B cell (primary cell): ENCODE data around the gene INSIG2. TPM values are rescaled to one million over a fixed set of nuclear protein-coding genes. Genes with fewer than 3 reads are reported as not detected.

Experiments used
- ATAC-seq: fragments of 200-7000 bp; cut with Tn5 transposase; one replicate; pipeline ENCODE4 v1.10.0; 2021; ENCODE audit warnings: low read depth, mild to moderate bottlenecking, moderate number of reproducible peaks, moderate library complexity
- CTCF ChIA-PET: fragments of 350-600 bp; sonication (Branson Sonifier 250); formaldehyde crosslinking; loops from one replicate; lab custom pipeline; 2021; ENCODE audit warnings: antibody characterized with exemption, inconsistent platforms; lab: Charles Lee
- POLR2A ChIA-PET: fragments of 350-600 bp; sonication (Branson Sonifier 250); formaldehyde crosslinking; loops from one replicate; lab custom pipeline; 2021; ENCODE audit warnings: antibody characterized with exemption; lab: Charles Lee
- DNase-seq: peaks from one replicate; pipeline ENCODE4 v3.0.0; 2013
- H2AFZ ChIP-seq: 2 replicates; pipeline ENCODE4 v1.6.1; 2012; ENCODE audit warnings: mild to moderate bottlenecking, low read depth, low read length; ENCODE audit not compliant: insufficient read depth, poor library complexity, severe bottlenecking
- H3K27ac ChIP-seq, 2 donors: 1 replicate in 1 of 2; 2 replicates in 1 of 2; pipeline ENCODE4 v1.5.1; 2012 to 2013; ENCODE audit warnings: low read length in 2 of 2, mild to moderate bottlenecking in 2 of 2, moderate library complexity in 1 of 2
- H3K27me3 ChIP-seq, 4 experiments: fragments of 200-600 bp in 1 of 4; sonication (generic) in 1 of 4; replicated peaks in 1 of 4; 1 replicate in 2 of 4; 2 replicates in 2 of 4; pipeline versions ENCODE4 v1.6.1 to v1.7.0; 2013 to 2016; ENCODE audit warnings: low read length in 3 of 4, mild to moderate bottlenecking in 2 of 4, mixed read lengths in 1 of 4, moderate library complexity in 1 of 4; ENCODE audit not compliant: insufficient read depth in 4 of 4, control insufficient read depth in 3 of 4; ENCODE audit errors: control extremely low read depth in 1 of 4
- H3K36me3 ChIP-seq, 2 experiments: replicated peaks in 1 of 2; 1 replicate in 1 of 2; 2 replicates in 1 of 2; pipeline versions ENCODE4 v1.6.1 to v1.7.1; 2013; ENCODE audit warnings: low read length in 1 of 2; ENCODE audit not compliant: insufficient read depth in 2 of 2, control insufficient read depth in 1 of 2; ENCODE audit errors: control extremely low read depth in 1 of 2, extremely low read depth in 1 of 2
- H3K4me1 ChIP-seq, 2 donors: fragments of 200-600 bp in 1 of 2; sonication (generic) in 1 of 2; 1 replicate in 1 of 2; 2 replicates in 1 of 2; pipeline versions ENCODE4 v1.5.1 to v1.6.1; 2013 to 2017; ENCODE audit warnings: low read length in 2 of 2; ENCODE audit not compliant: control insufficient read depth in 2 of 2, insufficient read depth in 2 of 2
- H3K4me2 ChIP-seq: replicated peaks from 2 replicates; pipeline ENCODE3; 2012; ENCODE audit warnings: mild to moderate bottlenecking, low read depth, low read length; ENCODE audit not compliant: poor library complexity, severe bottlenecking
- H3K4me3 ChIP-seq, 5 experiments: fragments of 200-600 bp in 1 of 5; sonication (generic) in 1 of 5; 1 replicate in 3 of 5; 2 replicates in 2 of 5; pipeline versions ENCODE4 v1.5.1 to v1.7.0; 2011 to 2016; ENCODE audit warnings: low read length in 4 of 5, mild to moderate bottlenecking in 4 of 5, low read depth in 2 of 5, control low read depth in 1 of 5, moderate library complexity in 1 of 5; ENCODE audit not compliant: insufficient read depth in 1 of 5; ENCODE audit errors: control extremely low read depth in 1 of 5, extremely low read depth in 1 of 5
- H3K79me2 ChIP-seq: fragments of 200-600 bp; sonication (generic); one replicate; pipeline ENCODE4 v1.6.0; 2016; ENCODE audit warnings: low read length; ENCODE audit not compliant: control insufficient read depth, insufficient read depth
- H3K9ac ChIP-seq: fragments of 200-600 bp; sonication (generic); 2 replicates; pipeline ENCODE4 v1.6.1; 2017; ENCODE audit warnings: mild to moderate bottlenecking, low read length, moderate library complexity
- H3K9me3 ChIP-seq, 3 donors: one replicate each; pipeline versions ENCODE4 v1.6.1 to v1.7.1; 2013; ENCODE audit warnings: low read length in 2 of 3; ENCODE audit not compliant: control insufficient read depth in 2 of 3, insufficient read depth in 1 of 3; ENCODE audit errors: control extremely low read depth in 1 of 3
- H4K20me1 ChIP-seq: 2 replicates; pipeline ENCODE4 v1.6.0; 2012; ENCODE audit warnings: mild to moderate bottlenecking, low read length; ENCODE audit not compliant: insufficient read depth, control insufficient read depth, poor library complexity, severe bottlenecking
- H3K27ac Mint-ChIP-seq: one replicate; pipeline ENCODE4 v1.8.0; 2021; ENCODE audit warnings: mixed read lengths
- H3K27me3 Mint-ChIP-seq: one replicate; pipeline ENCODE4 v1.8.0; 2021; ENCODE audit warnings: mixed read lengths
- H3K4me1 Mint-ChIP-seq: one replicate; pipeline ENCODE4 v1.8.0; 2021; ENCODE audit warnings: mixed read lengths
- H3K4me3 Mint-ChIP-seq: one replicate; pipeline ENCODE4 v1.8.0; 2021; ENCODE audit warnings: mixed read lengths
- H3K9me3 Mint-ChIP-seq: one replicate; pipeline ENCODE4 v1.8.0; 2022; ENCODE audit warnings: mixed read lengths; ENCODE audit not compliant: insufficient read depth
- CTCF ChIP-seq: fragments of 200-600 bp; IDR thresholded peaks from one replicate; pipeline ENCODE4 v1.8.0; 2022; ENCODE audit warnings: antibody characterized with exemption, mild to moderate bottlenecking
- EZH2 ChIP-seq: IDR thresholded peaks from 2 replicates; pipeline ENCODE4 v1.6.1; 2012; ENCODE audit warnings: borderline replicate concordance, low read depth, mild to moderate bottlenecking, moderate library complexity, low read length; ENCODE audit not compliant: insufficient read depth, poor library complexity, severe bottlenecking
- WGBS: methylation state at CpG from one replicate; pipeline ENCODE4 v1.1.5; 2013; ENCODE audit warnings: missing lambda C conversion rate; ENCODE audit not compliant: insufficient coverage; 5-methylcytosine and 5-hydroxymethylcytosine counted together
- intact Hi-C: fragments of 100-400 bp; cut with micrococcal nuclease; formaldehyde crosslinking; loops from one replicate; pipeline ENCODE4 v1.10.0; 2022
- polyA plus RNA-seq: library from polyadenylated mRNA; depleted of rRNA; stranded (reverse); fragments of >200 nt; gene quantifications from 2 replicates; pipeline ENCODE4 v1.2.3, GENCODE V29; 2012
- total RNA-seq, 2 donors: library from RNA; stranded (reverse); fragments of 120-200 nt in 1 of 2; gene quantifications; 1 replicate in 1 of 2; 2 replicates in 1 of 2; pipeline versions ENCODE4 v1.2.3 to v1.2.4, GENCODE V29; 2013 to 2022

The INSIG2 gene
- total and polyA plus RNA-seq, 2 donors (not counting 1 experiment from before 2014, with no cell fraction given) = 14.2 to 29.5 TPM

DNA sequence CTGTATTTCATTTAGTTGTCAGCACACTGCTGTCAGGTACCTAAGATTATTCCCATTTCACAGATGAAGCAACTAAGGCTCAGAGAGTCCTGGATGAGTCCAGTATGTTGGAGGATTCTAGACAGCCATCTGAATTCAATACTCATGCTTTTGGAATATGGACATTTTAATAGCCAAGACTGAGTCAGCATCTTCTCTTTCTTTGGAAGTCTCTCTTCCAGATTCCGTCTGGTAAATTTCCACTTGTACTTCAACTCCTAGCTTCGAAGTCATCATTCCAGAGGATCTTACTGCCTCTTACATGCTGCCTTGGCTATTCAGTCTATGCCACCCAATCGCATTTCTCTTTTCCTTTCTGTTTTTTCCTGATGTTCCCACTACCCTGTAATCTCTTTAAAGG is 40.6 kb downstream of the INSIG2 start:
- peaks cover 3 to 6% of the 10 kb centered on the region in 2 donors for H3K4me1 ChIP-seq
- H3K27me3 ChIP-seq = peaks cover 0 to 6% (median 1%) of the 10 kb centered on the region in 4 experiments
- intact Hi-C loops = no loop called here
- DNase-seq = no peak
- H3K36me3 ChIP-seq = no peaks in the 10 kb centered on the region
- no peak overlapping the region for H3K27ac ChIP-seq
- no peak overlapping the region for H3K4me2 ChIP-seq
- H3K9ac ChIP-seq = no peak overlapping the region
- Mint-ChIP-seq H3K4me3 (no peak overlapping the region), H3K27me3 (peaks cover 20% of the 10 kb centered on the region), H3K9me3 (no peaks in the 10 kb centered on the region), H3K4me1 (peaks cover 10% of the 10 kb centered on the region), H3K27ac (no peak overlapping the region)
- H3K79me2 ChIP-seq = no peaks in the 10 kb centered on the region
- ATAC-seq = no peak
- CTCF ChIA-PET = no interaction called here
- H2AFZ ChIP-seq = no peak overlapping the region
- H3K9me3 ChIP-seq = no peaks in the 10 kb centered on the region
- POLR2A ChIA-PET = no interaction called here
- 93% methylated on average over 3 of the region's 3 CpGs for WGBS
- TF ChIP-seq EZH2 (no peak), CTCF (no peak)
- H4K20me1 ChIP-seq = no peaks in the 10 kb centered on the region
- H3K4me3 ChIP-seq = no peak overlapping the region

DNA sequence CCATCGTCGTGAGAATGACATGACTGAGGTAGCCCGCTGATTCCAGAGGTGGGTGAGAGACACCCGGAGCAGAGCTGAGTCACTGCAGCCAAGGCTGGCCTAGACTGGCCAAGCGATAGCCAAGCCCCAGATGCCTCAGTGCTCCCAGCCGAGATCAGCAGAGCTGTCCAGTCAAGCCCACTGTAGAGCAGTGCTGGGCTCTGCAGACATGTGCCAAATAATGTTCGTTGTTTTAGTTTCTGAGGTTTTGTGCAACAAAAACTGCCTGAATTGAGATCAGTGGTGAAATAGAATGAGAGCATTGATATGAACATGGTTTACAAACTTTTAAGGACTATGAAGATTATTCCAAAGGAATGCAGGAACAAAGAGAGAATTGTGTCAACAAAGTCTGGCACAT is 42.1 kb downstream of the INSIG2 start:
- H2AFZ ChIP-seq = no peak overlapping the region
- ChIA-PET CTCF (no interaction called here), POLR2A (no interaction called here)
- no peak overlapping the region for H3K27ac ChIP-seq
- no peaks in the 10 kb centered on the region for H4K20me1 ChIP-seq
- H3K9me3 Mint-ChIP-seq = no peaks in the 10 kb centered on the region
- no peaks in the 10 kb centered on the region for H3K36me3 ChIP-seq
- no peaks in the 10 kb centered on the region for H3K79me2 ChIP-seq
- H3K4me1 Mint-ChIP-seq = peaks cover 10% of the 10 kb centered on the region
- H3K9me3 ChIP-seq = no peaks in the 10 kb centered on the region
- WGBS = 96% methylated on average over 7 of the region's 7 CpGs
- no peak for DNase-seq
- no peak for TF ChIP-seq EZH2
- no peak for TF ChIP-seq CTCF
- H3K27ac Mint-ChIP-seq = no peak overlapping the region
- peaks cover 0 to 5% (median 1%) of the 10 kb centered on the region in 4 experiments for H3K27me3 ChIP-seq
- peaks cover 24% of the 10 kb centered on the region for H3K27me3 Mint-ChIP-seq
- no peak overlapping the region for H3K9ac ChIP-seq
- H3K4me3 Mint-ChIP-seq = no peak overlapping the region
- intact Hi-C loops = no loop called here
- no peak overlapping the region for H3K4me2 ChIP-seq
- H3K4me1 ChIP-seq = peaks cover 3 to 6% of the 10 kb centered on the region in 2 donors
- H3K4me3 ChIP-seq = no peak overlapping the region
- ATAC-seq = no peak
